ENCODE data around the gene TNFSF15.

Gene TNFSF15

DNA sequence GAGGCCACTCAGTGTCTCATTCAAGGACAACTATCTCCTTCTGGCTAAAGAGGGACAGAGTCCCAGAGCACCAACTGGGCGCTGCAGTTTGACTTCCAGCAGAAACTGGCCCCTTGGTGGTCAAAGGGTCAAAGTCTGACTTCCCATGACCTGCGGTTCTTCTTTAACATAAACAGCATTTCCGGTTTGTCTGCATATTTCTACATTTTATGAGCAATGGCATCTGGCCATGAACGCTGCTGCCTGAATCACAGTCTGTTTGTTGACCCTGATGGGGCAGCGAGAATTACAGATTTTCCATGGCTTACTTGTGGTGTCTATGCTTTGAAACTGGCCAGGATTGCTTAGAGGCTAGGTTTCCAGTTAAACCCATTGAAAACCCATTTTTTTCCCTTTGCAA lies 1.3 kb downstream of the TNFSF15 start:
- no peak overlapping the region for H3K4me3 ChIP-seq (ENCODE audit: control insufficient read depth, low read depth, low read length)
- TF ChIP-seq, protein P1, sequence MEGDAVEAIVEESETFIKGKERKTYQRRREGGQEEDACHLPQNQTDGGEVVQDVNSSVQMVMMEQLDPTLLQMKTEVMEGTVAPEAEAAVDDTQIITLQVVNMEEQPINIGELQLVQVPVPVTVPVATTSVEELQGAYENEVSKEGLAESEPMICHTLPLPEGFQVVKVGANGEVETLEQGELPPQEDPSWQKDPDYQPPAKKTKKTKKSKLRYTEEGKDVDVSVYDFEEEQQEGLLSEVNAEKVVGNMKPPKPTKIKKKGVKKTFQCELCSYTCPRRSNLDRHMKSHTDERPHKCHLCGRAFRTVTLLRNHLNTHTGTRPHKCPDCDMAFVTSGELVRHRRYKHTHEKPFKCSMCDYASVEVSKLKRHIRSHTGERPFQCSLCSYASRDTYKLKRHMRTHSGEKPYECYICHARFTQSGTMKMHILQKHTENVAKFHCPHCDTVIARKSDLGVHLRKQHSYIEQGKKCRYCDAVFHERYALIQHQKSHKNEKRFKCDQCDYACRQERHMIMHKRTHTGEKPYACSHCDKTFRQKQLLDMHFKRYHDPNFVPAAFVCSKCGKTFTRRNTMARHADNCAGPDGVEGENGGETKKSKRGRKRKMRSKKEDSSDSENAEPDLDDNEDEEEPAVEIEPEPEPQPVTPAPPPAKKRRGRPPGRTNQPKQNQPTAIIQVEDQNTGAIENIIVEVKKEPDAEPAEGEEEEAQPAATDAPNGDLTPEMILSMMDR (conservative IDR thresholded peaks at IDR 0.05; ENCODE audit: control insufficient read depth, insufficient read depth, low read depth, low read length) = no peak
- peak; percentile 39 for DNase-seq (ENCODE audit: low read depth)

DNA sequence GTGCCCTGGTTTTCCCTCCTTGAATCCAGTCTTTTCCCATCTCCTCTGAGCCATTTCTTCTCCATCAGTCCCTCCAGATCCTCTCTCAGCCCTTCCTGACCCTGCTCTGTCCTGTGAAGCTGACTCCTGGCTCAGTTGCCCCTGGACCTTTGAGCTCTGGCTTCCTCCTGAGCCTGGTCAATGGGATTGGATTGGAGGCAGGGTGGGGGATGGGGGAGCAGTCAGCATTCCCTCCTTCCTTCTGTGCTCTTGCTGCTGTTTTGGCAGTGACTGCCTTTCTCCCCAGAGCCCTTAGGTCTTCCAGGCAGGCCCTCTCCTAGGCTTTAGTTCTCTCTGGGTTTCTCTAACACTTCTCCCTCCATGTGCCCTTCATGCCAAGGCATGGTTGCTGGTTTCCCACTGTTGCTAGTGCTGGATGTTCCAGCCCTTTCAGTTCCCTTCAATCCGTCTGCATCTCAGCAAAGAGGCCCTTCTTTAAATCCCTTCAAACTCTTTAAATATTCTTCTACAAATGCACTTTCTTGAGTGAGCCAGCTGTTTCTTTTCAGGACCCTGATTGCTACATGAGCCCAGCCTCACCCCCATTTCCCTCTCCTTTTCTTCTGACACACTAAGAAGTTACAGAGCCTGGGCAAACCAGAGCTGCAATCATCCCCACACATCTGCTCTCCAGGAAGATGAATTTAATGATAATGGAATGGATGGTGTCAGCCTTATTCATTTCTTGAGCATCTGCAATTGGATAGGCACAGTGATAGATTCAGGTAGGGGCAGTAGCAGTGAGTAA lies 2.2 kb downstream of the TNFSF15 start:
- TF ChIP-seq, protein P1 (conservative IDR thresholded peaks at IDR 0.05; ENCODE audit: control insufficient read depth, insufficient read depth, low read depth, low read length) = no peak
- no peak for DNase-seq (ENCODE audit: low read depth)

DNA sequence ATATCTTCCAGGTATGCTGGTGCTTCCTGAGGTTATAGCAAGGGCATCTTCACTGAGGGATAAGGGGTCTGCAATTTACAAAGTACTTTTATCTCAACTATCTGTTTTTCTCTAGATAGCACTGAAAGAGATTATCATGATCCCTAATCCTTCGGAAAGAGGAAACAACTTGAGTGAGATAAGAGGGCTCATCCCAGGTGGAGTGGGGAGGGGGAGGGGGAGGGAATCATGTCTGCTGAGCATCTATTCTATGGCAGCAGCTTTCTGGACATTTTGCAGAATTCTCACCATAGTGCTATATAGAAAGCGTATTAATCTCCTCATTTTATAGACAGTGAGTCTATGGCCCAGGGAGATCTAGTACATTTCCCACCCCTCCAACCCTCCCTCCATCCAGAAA lies 5.9 kb downstream of the TNFSF15 start:
- DNase-seq (ENCODE audit: low read depth) = no peak
- TF ChIP-seq, protein P1 (conservative IDR thresholded peaks at IDR 0.05; ENCODE audit: control insufficient read depth, insufficient read depth, low read depth, low read length) = no peak
- H3K4me3 ChIP-seq (ENCODE audit: control insufficient read depth, low read depth, low read length) = no peak overlapping the region

More for the DNA sequence above, 2.2 kb downstream of the TNFSF15 start:
- H3K4me3 ChIP-seq (ENCODE audit: control insufficient read depth, low read depth, low read length) = no peak overlapping the region

DNA sequence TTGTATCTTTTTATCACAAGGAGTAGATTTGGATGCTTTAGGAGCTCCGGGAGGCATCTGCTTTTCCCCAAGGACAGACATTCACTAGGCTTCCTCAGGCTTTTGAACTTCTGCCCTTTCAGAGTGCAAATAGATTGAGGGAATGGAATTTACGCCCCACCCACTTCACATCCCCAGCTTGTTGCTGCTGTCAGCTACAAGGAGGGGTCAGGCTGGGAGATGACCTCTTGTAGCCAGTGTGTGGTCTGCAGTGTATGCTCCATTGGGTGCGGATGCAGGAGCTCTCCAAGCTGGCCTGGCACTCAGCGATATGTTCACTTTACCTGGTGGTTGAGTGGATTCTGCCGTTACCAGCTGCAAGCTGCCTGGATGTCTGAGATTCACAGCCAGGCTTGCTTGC lies 6.4 kb downstream of the TNFSF15 start:
- DNase-seq (ENCODE audit: low read depth) = no peak
- TF ChIP-seq, protein P1 (conservative IDR thresholded peaks at IDR 0.05; ENCODE audit: control insufficient read depth, insufficient read depth, low read depth, low read length) = no peak
- H3K4me3 ChIP-seq (ENCODE audit: control insufficient read depth, low read depth, low read length) = no peak overlapping the region

DNA sequence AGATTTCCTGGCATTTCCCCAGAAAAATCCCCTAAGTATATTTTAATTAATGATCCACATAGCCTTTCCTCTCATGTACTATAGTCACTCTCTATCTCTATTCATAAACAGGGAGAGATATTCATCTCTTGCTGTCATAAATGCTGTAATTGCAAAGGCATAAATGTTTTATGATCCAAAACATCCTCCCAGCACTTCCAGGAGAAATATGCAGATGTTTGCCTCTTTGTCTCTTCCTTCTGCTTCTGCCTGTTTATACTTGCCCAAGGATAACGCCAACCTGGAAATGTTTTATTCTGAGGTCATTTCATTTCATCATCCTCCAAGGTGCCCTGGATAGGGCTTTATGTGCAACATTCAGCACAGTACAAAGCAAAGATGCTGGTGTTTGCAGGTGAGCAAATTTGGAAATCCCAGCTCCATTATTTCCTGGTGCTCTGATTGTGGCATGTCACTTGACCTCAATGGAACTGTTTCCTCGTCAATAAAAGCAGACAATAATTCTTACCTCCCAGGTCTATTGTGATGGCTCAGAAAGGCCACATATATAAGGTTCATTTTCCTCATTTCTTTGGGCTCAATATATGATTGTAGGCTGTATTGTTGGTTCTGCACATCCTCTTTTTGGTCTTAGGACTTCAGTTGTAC lies 6.9 kb downstream of the TNFSF15 start:
- DNase-seq (ENCODE audit: low read depth) = no peak
- no peak overlapping the region for H3K4me3 ChIP-seq (ENCODE audit: control insufficient read depth, low read depth, low read length)
- TF ChIP-seq, protein P1 (conservative IDR thresholded peaks at IDR 0.05; ENCODE audit: control insufficient read depth, insufficient read depth, low read depth, low read length) = no peak

DNA sequence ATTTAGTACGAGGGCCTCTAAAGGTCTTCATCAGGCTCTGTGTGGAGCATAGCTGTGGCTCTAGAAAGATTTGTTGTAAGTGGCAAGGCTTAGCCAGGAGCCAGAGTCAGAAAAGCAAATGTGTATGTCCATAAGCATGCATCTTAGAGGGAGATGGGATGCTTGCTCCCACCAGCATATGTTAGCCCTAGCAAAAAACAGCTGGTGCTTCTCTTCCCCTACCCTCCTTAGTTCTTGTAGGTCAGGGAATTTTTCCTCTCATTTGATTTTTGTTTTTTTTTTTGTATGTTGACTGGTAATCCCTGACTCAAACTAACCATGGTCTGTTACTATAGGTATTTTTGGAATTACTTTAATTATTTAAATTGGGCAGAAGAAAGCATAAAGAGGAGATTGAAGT lies 7.7 kb downstream of the TNFSF15 start:
- no peak for DNase-seq (ENCODE audit: low read depth)
- TF ChIP-seq, protein P1 (conservative IDR thresholded peaks at IDR 0.05; ENCODE audit: control insufficient read depth, insufficient read depth, low read depth, low read length) = no peak

More for the DNA sequence above, 7.7 kb downstream of the TNFSF15 start:
- H3K4me3 ChIP-seq (ENCODE audit: control insufficient read depth, low read depth, low read length) = no peak overlapping the region
